ENCODE measurements around the gene HRK.

GRCh38 chr12:116867523-116867922 is 13.7 kb downstream of the HRK start:
- TF ChIP-seq GATA3 (IDR thresholded peaks at IDR 0.05; ENCODE audit: low read depth, low read length): no peak
- no peak for TF ChIP-seq GATA2 (IDR thresholded peaks at IDR 0.05; ENCODE audit: low read depth, low read length)

All from SH-SY5Y (cell line).